KG1 (cell line): ENCODE measurements around the gene TARS2.
A peak's percentile ranks its signal among the peaks of the same experiment; 100 is the strongest.

ENCODE experiments used
- DNase-seq: peaks from one replicate; lab custom pipeline; 2025; lab: John Stamatoyannopoulos, UW

TARS2 gene

DNA sequence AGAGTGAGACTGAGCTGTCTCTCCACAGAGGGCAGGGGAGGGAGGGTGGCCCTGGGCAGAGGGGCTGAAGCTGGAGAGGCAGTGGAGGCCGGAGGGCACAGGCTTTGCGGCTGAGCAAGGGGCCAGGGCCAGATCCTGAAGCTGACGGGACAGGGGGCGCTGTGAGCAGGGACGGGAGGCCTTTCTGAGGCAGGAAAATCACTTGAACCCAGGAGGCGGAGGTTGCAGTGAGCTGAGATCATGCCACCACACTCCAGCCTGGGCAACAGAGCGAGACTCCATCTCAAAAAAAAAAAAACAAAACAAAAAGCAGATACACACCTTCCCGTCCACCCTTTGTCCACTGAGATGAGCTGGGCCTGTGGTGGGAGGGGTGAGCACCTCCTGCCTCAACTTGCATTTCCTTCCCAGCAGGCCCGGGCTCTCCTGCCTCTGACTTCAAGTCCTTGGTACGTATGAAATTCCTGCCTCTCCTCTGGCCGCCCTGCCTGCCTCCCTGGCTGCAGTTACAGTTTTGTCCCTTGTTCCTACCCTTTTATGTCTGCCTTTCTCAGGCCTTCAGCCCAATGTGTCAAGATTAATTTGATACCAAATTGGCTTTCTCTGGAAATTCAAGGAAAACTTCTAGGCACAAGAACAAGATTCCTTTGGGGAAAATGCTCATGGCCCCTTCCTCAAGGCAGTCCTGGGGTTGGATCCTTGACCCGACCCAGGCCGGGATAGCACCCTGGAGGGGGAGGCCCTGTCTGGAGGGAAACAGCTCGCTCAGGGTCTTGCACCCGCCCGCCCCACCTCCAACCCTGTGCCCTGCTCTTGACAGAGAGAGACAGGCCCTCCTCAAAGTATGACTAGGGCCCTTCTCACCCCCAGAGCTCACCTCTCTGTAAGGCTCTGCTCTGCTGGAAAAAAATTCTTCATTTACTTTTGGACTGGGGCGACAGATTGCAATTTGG is 50.8 kb downstream of the TARS2 start:
- no peak for DNase-seq

DNA sequence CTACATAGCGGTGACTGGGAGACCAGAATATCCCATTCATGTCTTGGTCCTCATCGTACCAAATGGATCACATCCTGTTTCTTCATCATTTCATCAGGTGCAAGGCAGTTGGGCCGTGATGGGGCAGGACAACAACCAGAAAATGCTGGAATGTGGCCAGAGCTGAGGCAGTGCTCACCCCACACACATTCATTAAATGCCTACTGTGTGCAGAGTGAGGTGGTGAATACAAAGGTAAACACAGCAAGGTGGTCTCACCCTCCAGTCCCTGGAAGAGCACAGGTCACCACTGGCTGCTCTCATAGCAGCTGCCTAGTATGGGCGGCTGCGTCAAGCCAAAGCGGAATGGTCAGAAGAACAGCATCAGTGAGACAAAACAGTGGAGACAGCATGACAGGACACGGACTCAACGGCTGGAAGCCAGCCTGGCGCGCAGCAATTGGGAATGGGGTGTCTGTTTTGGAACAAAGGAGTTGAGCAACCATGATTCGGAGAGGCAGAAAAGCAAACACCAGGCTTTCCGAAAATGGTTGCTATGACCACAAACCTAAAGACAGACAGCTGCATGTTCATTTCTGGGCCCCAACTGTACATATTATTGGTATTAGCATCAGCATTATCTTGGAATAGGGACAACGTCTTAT is 56.4 kb downstream of the TARS2 start:
- DNase-seq, result no peak

DNA sequence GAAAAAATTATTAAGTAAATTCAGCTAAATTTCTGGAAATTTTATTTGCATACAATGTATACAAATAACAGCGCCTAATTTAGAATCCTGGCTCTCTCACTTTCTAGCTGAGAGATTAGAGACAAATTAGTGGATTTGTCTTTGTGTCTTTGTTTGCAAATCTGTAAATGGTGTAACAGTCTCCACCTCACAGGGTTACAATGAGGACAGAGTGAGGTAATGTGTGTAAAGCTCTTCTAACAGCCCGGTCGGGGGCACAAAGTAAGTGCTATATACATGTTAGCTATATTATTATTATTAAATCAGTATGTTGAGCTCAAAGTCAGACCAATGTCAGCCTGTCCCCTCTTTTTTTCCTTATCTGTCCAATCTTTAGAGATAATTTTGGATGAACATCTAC is 57.0 kb downstream of the TARS2 start:
- DNase-seq, result no peak

DNA sequence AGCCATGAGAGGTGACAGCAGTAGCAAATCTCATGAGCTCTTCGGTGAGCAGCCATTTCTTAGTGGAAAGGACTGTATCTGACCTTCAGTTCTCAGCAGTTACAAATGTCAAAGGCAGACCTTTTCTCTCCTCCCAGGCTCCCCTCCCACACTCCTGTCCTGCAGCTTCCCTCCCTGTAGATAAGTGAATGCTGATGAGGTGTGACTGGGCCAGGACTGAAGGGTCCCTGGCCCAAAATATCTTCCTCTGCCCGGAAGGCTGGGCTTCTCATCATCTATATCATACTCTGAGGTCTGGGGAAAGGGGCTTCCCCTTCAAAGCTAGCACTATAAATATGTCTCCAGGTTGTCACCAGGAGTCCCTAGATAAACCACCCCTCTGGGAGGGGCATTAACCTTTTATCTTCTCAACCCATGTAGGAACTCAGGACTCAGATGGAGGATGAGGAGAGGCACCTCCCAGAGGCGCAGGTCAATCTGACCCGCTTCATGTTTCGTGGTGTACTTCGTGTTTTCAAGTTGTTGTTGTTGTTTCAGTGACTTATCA is 58.3 kb downstream of the TARS2 start:
- DNase-seq, result no peak

DNA sequence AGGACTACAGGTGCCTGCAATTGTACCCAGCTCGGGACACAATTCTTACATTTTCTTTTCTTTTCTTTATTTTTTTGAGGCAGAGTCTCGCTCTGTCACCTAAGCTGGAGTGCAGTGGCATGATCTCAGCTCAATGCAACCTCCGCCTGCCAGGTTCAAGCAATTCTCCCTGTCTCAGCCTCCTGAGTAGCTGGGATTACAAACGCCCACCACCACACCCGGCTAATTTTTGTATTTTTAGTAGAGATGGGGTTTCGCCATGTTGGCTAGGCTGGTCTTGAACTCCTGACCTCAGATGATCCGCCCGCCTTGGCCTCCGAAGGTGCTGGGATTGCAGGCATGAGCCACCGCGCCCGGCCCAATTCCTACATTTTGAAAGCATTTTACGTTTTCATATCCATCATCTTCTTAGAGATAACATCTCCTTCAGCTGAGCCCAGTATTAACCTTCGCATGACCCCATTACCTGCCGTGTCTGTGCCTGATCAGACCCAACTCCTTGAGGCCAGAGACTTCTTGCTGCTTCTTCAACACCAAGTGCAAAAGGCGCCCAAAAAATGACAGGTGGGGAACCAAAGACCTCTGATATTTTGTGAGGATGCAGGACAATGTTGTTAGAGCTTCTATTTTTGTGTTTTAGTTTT is 59.2 kb downstream of the TARS2 start:
- DNase-seq, result no peak

DNA sequence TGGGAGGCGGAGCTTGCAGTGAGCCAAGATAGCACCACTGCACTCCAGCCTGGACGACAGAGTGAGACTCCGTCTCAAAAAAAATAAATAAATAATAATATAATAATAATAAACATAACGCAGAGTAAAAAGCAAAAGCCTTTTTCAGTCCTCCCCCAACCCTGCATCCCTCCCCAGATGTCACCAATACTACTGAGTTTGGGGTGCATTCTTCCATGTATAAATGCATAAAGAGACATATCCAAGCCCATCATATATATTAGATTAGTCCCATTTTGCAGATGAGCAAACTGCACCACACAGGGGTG is 61.1 kb downstream of the TARS2 start:
- DNase-seq, result no peak

DNA sequence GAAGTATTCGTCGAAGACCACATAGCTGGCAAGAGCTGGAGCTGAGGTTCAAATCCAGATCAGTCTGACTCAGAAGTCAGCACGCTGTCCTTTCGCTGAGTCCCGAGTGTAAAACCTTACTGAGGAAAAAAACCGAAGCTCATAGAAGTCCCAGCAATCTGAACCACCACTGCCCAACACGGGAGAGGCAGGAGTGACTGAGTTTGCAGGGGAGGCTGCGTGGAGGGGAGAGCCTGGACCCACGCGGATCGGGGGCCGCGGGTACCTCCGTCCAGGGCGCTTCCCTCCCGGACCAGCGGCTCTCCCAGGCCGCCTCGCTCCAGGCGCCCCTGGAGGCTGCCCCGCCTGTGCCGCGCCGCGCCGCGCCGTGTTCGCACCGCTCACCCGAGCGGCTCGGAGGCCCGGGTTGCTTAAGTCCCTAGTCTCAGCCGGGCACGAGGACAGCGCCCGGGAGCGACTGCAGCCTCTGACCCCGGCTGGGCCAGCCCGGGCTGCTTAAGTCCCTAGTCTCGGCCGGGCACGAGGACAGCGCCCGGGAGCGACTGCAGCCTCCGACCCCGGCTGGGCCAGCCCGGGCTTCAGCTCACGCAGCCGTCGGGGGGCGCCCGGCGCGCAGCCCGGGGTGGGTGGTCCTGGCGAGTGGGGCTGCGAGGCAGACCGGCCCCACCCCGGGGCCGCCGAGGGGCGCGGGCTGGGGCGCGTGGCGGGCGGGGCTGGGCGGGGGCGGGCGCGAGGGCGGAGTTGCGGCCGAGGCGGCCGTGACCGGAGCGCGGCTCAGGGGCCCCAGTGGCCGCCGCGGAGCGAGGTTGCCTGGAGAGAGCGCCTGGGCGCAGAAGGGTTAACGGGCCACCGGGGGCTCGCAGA is 61.6 kb downstream of the TARS2 start, which contains the start of gene ADAMTSL4:
TSS of gene ADAMTSL4 (plus strand) at position 777 of the 864 bp plus-strand sequence. CDS start 2,881 bp downstream, outside the sequence.
- peak; percentile 38 for DNase-seq

DNA sequence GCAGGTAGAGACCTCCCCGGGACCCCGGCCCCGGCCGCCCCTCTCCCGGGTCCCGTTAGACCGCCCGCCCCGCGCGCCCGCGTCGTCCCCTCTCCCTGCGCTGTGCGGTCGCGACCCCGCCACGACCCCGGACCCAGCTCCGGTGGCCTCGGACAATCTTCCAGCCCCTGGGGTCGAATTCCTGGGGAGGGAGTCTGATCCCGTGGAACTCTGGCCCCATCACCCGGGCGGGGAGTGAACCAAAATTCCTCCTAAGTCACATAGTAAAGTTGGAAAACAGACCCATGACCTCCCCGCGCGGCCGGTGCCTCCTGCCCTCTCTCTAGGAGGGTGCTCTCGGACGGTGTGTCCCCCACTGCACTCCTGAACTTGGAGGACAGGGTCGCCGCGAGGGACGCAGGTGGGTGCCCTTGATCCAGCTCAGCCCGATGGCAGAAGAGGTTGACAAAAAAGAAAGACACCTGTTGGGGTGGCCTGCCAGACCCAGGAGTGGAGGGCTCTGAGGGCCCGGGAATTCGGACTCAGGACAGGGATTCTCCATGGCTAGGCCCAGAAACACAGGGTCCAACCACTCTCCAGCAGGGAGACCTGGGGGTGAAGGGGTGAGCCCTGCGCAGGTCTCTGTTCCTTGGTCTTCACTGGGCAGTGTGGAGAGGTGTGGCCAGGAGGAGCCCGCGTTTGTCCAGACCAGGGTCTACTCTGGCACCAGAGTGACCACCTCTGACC is 62.4 kb downstream of the TARS2 start:
- DNase-seq, result no peak

DNA sequence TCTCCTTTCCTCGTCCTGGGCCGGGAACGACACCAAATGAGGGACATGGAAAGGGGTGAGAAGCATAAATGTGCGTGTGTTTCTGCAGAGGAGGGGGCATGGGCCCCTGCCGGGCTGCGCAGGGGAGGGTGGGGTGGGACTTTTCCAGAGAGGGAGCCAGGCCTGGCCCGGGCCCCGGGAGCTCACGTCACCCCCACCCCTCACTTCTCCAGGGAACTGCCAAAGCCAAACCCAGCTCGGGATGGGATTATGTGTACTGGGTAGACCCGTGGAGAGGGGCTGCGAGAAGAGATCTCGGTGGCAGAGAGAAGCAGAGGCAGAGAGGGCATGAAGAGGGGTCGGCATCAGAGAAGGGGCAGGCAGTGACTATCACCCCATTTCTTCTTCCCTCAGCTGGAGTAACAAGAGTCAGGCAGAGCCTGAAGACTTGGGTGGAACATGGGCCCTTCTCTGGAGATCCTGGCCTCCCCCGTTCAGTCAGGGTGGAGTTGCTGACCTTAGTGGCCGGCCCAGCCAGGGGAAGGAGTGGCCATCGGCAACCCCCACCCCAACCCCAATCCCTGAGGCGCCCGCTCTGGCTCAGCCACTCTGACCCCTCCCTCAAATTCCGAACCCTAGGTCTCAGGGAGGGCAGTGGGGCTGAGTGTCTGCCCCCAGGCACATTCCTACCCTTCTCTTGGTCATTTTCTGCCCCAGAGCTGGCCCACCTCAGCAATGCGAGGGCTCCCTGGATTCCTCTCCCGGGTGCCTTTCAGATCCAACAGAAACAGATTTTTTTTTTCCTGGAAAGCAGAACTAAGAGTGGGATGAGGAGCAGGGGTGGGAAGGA is 63.2 kb downstream of the TARS2 start:
- no peak for DNase-seq

DNA sequence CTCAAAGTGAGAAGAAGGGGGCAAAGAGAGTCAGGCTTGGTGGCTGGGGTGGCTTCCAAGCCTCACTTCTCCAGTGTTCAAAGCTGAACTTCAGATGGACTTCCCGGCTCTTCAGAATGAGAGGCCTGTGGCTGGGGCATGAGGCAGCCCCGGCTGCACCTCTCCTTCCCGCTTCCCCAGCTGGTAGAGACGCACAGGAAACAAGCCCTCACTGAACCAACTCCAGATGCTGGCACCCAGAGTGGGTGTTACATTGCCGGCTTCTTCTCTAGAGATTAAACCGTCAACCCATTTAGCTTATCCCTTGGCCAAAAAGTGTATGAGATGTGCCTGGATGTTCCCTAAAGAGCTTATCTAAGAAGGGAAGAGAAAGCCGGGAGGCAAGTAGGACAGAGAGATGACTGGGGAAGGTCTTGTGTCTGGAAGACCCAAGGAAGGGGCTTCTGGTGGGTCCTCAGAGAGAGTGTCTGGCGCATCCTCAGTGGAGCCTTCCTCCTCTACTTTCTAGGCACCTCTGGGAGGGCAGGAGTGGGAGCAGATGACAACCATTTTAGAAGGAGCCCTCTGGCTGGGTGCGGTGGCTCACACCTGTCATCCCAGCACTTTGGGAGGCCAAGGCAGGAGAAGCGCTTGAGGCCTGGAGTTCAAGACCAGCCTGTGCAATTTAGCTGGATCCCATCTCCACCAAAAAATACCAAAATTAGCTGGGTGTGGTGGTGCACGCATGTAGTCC is 64.0 kb downstream of the TARS2 start:
- DNase-seq, result no peak

DNA sequence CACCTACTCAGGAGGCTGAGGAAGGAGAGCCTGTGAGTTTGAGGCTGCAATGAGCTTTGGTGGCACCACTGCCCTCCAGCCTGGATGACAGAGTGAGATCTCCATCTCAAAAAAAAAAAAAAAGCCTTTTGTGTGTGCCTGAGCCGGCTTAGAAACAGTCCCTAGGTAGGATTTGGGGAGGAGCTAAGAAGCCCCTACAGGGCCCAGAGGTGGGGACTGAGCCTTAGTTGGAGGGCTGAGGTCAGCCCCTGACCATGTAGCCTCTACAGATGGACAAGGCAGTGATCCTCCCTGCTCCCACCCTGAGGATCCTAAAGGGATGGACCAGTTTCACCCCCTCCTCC is 64.5 kb downstream of the TARS2 start:
- no peak for DNase-seq

DNA sequence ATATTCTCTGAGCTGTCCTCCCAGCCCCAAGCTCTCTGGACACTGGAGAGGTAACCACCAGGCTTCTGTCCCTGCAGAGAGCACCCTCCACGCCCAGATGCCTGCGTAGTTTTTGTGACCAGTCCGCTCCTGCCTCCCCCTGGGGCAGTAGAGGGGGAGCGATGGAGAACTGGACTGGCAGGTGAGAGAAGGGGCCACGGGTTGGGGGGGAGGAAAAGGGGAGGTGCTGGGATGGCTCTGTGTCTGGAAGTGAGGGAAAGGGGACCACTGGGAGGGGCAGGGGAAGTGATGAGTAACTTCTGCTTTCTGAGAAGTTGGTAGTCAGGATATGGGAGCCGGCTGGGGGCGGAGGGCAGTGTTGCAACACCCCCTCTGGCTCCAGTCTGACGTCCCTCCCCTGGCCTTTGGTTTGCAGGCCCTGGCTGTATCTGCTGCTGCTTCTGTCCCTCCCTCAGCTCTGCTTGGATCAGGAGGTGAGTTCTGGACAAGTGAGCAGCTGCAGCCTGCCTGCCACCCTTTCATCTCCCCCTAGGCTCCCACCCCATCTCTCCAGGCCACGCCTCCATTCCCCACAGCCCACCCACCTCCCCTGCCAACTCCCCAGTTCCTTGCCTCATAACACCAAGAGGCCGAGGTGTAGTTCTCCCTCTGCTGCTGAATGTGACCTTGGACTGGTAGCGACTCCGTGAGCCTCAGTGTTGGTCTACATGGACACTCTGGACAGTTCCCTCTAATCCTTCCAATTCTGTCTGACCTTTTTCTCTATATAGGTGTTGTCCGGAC is 65.1 kb downstream of the TARS2 start:
- DNase-seq, result peak; percentile 74

DNA sequence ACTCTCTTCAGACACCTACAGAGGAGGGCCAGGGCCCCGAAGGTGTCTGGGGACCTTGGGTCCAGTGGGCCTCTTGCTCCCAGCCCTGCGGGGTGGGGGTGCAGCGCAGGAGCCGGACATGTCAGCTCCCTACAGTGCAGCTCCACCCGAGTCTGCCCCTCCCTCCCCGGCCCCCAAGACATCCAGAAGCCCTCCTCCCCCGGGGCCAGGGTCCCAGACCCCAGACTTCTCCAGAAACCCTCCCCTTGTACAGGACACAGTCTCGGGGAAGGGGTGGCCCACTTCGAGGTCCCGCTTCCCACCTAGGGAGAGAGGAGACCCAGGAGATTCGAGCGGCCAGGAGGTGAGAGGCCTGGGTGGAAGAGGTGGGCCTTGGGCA is 65.7 kb downstream of the TARS2 start:
- no peak for DNase-seq

DNA sequence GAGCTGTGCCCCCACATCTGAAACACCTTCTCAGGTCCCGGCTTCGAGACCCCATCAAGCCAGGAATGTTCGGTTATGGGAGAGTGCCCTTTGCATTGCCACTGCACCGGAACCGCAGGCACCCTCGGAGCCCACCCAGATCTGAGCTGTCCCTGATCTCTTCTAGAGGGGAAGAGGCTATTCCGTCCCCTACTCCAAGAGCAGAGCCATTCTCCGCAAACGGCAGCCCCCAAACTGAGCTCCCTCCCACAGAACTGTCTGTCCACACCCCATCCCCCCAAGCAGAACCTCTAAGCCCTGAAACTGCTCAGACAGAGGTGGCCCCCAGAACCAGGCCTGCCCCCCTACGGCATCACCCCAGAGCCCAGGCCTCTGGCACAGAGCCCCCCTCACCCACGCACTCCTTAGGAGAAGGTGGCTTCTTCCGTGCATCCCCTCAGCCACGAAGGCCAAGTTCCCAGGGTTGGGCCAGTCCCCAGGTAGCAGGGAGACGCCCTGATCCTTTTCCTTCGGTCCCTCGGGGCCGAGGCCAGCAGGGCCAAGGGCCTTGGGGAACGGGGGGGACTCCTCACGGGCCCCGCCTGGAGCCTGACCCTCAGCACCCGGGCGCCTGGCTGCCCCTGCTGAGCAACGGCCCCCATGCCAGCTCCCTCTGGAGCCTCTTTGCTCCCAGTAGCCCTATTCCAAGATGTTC is 66.3 kb downstream of the TARS2 start:
- DNase-seq, result no peak

DNA sequence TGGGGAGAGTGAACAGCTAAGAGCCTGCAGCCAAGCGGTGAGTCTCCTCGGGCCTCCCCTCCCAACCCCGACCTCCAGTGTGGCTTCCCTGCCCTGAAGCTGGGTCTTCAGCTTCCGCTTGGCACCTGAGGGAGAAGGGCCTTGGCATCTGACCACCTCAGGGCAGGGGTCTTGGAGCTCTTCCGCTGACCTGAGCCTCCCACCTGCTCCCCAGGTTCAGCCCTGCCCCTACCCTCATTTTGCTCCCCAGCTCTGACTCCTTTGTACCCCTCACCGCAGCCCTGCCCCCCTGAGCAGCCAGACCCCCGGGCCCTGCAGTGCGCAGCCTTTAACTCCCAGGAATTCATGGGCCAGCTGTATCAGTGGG is 66.8 kb downstream of the TARS2 start:
- no peak for DNase-seq

DNA sequence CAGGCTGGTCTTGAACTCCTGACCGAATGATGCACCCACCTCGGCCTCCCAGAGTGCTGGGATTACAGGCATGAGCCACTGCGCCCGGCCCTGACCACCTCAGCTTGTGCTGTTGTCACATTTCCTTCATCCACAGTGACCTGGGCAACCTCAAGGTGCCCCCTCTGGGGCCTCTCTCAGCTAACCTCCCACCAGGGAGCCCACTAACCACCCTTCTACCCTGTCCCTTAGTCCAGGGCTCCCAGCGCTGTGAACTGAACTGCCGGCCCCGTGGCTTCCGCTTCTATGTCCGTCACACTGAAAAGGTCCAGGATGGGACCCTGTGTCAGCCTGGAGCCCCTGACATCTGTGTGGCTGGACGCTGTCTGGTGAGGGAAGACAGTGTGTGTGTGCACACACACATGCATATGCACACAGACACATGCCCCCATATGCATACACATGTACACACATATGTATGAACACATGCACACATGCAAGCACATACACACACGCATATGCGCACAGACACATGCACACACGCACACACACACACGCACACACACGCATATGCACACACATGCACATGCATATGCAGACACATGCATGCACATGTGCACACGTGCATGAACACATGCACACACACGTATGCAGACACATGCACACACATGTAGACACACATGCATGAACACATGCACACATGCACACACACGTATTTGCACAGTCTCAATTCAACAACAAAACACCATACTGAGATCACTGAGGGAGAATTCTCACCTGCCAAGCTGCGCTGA is 68.2 kb downstream of the TARS2 start:
- DNase-seq, result no peak
